Measurements from ENCODE around the gene XPO4.

Gene XPO4

DNA sequence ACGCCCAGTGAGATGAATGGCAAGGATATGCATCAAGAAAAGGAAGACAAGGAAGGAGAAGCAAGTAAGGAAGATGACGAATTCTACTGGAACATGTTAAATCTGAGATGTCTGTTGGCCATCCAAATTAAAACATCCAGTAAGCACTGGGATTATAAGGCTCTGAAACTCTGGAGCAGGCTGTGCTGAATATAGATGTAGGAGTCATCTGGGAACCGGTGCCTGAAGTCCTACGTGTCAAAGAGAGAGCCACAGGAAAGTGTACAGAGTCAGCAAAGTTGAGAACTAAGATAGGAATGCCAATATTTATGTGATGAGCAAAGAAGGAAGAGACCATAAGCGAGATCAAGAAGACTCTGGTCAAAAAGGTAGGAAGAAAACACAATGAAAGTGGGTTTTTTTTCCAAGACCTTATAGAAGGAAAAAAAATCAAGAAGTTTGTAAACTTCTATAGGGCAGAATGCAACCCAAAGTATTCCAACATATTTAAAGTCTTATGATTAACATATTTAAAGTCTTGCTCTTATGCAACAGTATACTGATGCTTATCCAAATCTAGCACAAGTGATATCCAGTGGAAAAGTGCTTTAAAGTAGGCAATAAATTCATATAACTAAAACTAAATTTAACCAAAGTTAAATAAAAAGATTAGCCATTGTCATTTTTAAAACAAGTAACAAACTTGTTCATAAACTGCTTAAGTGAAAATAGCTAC lies 77.6 kb downstream of the XPO4 start:
- H2AFZ ChIP-seq, result no peak overlapping the region
- no peak overlapping the region for H3K4me3 ChIP-seq (ENCODE audit: low read depth, low read length)
- TF ChIP-seq, protein P1, sequence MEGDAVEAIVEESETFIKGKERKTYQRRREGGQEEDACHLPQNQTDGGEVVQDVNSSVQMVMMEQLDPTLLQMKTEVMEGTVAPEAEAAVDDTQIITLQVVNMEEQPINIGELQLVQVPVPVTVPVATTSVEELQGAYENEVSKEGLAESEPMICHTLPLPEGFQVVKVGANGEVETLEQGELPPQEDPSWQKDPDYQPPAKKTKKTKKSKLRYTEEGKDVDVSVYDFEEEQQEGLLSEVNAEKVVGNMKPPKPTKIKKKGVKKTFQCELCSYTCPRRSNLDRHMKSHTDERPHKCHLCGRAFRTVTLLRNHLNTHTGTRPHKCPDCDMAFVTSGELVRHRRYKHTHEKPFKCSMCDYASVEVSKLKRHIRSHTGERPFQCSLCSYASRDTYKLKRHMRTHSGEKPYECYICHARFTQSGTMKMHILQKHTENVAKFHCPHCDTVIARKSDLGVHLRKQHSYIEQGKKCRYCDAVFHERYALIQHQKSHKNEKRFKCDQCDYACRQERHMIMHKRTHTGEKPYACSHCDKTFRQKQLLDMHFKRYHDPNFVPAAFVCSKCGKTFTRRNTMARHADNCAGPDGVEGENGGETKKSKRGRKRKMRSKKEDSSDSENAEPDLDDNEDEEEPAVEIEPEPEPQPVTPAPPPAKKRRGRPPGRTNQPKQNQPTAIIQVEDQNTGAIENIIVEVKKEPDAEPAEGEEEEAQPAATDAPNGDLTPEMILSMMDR (IDR thresholded peaks at IDR 0.05), result no peak
- H3K27me3 ChIP-seq (ENCODE audit: control insufficient read depth, insufficient read depth, low read length), result no peaks in the 10 kb centered on the region
- H3K4me2 ChIP-seq (ENCODE audit: low read length), result no peak overlapping the region
- no peaks in the 10 kb centered on the region for H3K4me1 ChIP-seq
- no peaks in the 10 kb centered on the region for H3K36me3 ChIP-seq (ENCODE audit: control insufficient read depth, insufficient read depth, low read length)
- H3K27ac ChIP-seq, result no peak overlapping the region
- no peaks in the 10 kb centered on the region for H3K9me3 ChIP-seq (ENCODE audit: control insufficient read depth, low read length)
- no peak overlapping the region for H3K9ac ChIP-seq
- no peaks in the 10 kb centered on the region for H3K79me2 ChIP-seq

DNA sequence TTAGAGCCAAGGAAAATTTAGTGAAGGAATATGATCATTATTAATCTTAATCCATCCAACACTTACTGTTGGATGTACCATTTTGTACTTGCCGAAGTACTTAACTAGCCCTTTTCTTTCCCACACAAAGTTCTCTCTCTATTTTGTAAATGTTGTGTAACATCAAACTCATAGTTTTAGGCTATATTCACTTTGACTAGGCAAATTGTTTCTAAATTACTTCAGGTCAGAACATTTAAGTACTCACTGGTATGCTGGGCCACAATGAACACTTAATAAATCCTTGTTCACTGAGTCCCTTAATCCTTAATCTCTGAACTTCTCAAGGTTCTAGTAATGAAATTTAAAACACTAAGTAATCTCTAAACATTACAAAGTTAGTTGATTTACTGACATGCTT lies 79.5 kb downstream of the XPO4 start:
- Histone ChIP-seq H3K4me3 (ENCODE audit: low read depth, low read length) (no peak overlapping the region), H3K27ac (no peak overlapping the region), H3K9me3 (ENCODE audit: control insufficient read depth, low read length) (no peaks in the 10 kb centered on the region), H2AFZ (no peak overlapping the region), H3K4me2 (ENCODE audit: low read length) (no peak overlapping the region), H3K4me1 (no peaks in the 10 kb centered on the region), H3K36me3 (ENCODE audit: control insufficient read depth, insufficient read depth, low read length) (no peaks in the 10 kb centered on the region), H3K79me2 (no peaks in the 10 kb centered on the region), H3K9ac (no peak overlapping the region), H3K27me3 (ENCODE audit: control insufficient read depth, insufficient read depth, low read length) (no peaks in the 10 kb centered on the region)
- TF ChIP-seq, protein P1 (IDR thresholded peaks at IDR 0.05), result no peak

DNA sequence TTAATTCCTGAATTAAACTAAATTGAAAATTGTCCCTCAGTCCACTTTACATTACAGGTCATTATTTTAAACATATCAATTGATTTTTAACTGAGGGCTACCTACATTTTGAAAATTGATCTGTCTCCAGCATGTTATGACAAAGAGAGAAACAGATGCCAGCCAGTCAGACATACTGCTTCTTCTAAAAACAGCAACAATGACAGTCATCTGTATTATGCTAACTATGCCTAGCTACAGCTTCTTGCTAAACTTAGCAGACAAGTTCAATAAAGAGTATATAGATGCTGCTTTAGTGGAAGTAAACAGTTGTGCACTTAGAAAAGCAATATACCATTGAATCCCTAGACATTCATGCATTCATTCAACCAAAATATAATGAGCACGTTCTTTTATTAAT lies 80.1 kb downstream of the XPO4 start:
- no peaks in the 10 kb centered on the region for H3K36me3 ChIP-seq (ENCODE audit: control insufficient read depth, insufficient read depth, low read length)

DNA sequence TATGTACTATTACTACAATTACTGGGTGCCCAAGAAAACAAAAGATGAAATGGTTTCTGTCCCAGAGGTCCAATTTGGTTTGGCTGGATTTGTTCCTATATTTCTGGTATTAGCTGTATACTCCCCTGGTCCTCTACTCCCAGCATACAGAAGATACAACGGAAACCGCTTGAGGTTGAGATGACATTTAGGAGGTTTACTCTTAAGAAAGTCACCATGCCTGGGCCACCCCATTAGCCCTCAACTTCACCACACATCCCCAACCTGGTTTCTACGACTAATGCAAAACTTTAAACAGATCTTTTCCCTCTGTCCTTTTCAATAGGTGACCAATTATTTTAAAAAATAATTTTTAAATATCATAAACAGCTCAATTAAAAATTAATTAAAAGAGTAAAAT lies 82.8 kb downstream of the XPO4 start:
- no peak overlapping the region for H3K27ac ChIP-seq
- H3K4me2 ChIP-seq (ENCODE audit: low read length), result no peak overlapping the region
- no peak overlapping the region for H3K4me3 ChIP-seq (ENCODE audit: low read depth, low read length)
- no peaks in the 10 kb centered on the region for H3K79me2 ChIP-seq
- no peaks in the 10 kb centered on the region for H3K27me3 ChIP-seq (ENCODE audit: control insufficient read depth, insufficient read depth, low read length)
- no peak overlapping the region for H3K9ac ChIP-seq
- H2AFZ ChIP-seq, result no peak overlapping the region
- H3K4me1 ChIP-seq, result peaks cover 2% of the 10 kb centered on the region
- H3K9me3 ChIP-seq (ENCODE audit: control insufficient read depth, low read length), result no peaks in the 10 kb centered on the region
- TF ChIP-seq, protein P1 (IDR thresholded peaks at IDR 0.05), result no peak
- H3K36me3 ChIP-seq (ENCODE audit: control insufficient read depth, insufficient read depth, low read length), result no peaks in the 10 kb centered on the region

More for the DNA sequence above, 80.1 kb downstream of the XPO4 start:
- no peak overlapping the region for H3K9ac ChIP-seq
- no peaks in the 10 kb centered on the region for H3K4me1 ChIP-seq
- H3K4me2 ChIP-seq (ENCODE audit: low read length), result no peak overlapping the region
- H3K4me3 ChIP-seq (ENCODE audit: low read depth, low read length), result no peak overlapping the region
- no peaks in the 10 kb centered on the region for H3K27me3 ChIP-seq (ENCODE audit: control insufficient read depth, insufficient read depth, low read length)
- H3K9me3 ChIP-seq (ENCODE audit: control insufficient read depth, low read length), result no peaks in the 10 kb centered on the region
- H3K79me2 ChIP-seq, result no peaks in the 10 kb centered on the region
- TF ChIP-seq, protein P1 (IDR thresholded peaks at IDR 0.05), result no peak
- no peak overlapping the region for H3K27ac ChIP-seq
- no peak overlapping the region for H2AFZ ChIP-seq

DNA sequence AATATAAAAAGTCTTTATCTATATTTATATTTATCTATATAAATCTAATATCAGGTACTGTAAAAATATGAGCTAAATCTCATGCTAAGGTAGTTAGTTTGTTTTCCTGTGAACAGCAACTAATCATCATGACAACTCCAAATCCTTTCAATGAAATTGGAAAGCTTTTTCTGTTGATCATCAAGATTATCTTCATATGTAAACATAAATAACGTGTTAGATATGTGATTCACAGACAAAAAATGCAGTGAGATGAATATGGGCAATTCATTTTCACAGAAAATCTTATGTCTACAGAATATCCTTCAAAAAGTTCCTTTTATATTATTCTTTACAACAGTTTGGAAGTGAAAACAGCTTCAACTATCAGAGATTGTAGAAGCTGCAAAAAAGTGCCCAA lies 87.1 kb downstream of the XPO4 start:
- H3K27ac ChIP-seq, result no peak overlapping the region
- TF ChIP-seq, protein P1 (IDR thresholded peaks at IDR 0.05), result no peak
- no peak overlapping the region for H2AFZ ChIP-seq
- H3K79me2 ChIP-seq, result peaks cover 2% of the 10 kb centered on the region
- no peak overlapping the region for H3K4me3 ChIP-seq (ENCODE audit: low read depth, low read length)
- H3K4me2 ChIP-seq (ENCODE audit: low read length), result no peak overlapping the region
- no peaks in the 10 kb centered on the region for H3K36me3 ChIP-seq (ENCODE audit: control insufficient read depth, insufficient read depth, low read length)
- H3K9me3 ChIP-seq (ENCODE audit: control insufficient read depth, low read length), result no peaks in the 10 kb centered on the region
- peaks cover 6% of the 10 kb centered on the region for H3K4me1 ChIP-seq
- H3K27me3 ChIP-seq (ENCODE audit: control insufficient read depth, insufficient read depth, low read length), result no peaks in the 10 kb centered on the region
- no peak overlapping the region for H3K9ac ChIP-seq

Data from parathyroid adenoma (tissue), 2 donors.